ENCODE results near the gene CFAP97D2. TPM values are rescaled to one million over a fixed set of nuclear protein-coding genes. Genes with fewer than 3 reads are reported as not detected.
"Not testable (repeated sequence)": the region's sequence is repeated elsewhere in the genome, so short reads cannot be mapped to it uniquely, and the experiment has no call there.

CFAP97D2 gene
- total RNA-seq, 4 donors from 2014 or later = not detected

GRCh38 chr13:114194853-114195252, 15.8 kb downstream of the CFAP97D2 start:
- ATAC-seq (ENCODE audit: low FRiP score) (no peak), DNase-seq (ENCODE audit: low spot score) (no peak)
- TF ChIP-seq, protein P1, sequence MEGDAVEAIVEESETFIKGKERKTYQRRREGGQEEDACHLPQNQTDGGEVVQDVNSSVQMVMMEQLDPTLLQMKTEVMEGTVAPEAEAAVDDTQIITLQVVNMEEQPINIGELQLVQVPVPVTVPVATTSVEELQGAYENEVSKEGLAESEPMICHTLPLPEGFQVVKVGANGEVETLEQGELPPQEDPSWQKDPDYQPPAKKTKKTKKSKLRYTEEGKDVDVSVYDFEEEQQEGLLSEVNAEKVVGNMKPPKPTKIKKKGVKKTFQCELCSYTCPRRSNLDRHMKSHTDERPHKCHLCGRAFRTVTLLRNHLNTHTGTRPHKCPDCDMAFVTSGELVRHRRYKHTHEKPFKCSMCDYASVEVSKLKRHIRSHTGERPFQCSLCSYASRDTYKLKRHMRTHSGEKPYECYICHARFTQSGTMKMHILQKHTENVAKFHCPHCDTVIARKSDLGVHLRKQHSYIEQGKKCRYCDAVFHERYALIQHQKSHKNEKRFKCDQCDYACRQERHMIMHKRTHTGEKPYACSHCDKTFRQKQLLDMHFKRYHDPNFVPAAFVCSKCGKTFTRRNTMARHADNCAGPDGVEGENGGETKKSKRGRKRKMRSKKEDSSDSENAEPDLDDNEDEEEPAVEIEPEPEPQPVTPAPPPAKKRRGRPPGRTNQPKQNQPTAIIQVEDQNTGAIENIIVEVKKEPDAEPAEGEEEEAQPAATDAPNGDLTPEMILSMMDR (IDR thresholded peaks at IDR 0.05) = no peak

- ATAC-seq (ENCODE audit: low FRiP score) (no peak), DNase-seq (ENCODE audit: low spot score) (no peak)
- TF ChIP-seq, protein P1 (IDR thresholded peaks at IDR 0.05) = no peak
These were observed 17.6 kb downstream of the CFAP97D2 start for GRCh38 chr13:114196629-114197028.

DNA sequence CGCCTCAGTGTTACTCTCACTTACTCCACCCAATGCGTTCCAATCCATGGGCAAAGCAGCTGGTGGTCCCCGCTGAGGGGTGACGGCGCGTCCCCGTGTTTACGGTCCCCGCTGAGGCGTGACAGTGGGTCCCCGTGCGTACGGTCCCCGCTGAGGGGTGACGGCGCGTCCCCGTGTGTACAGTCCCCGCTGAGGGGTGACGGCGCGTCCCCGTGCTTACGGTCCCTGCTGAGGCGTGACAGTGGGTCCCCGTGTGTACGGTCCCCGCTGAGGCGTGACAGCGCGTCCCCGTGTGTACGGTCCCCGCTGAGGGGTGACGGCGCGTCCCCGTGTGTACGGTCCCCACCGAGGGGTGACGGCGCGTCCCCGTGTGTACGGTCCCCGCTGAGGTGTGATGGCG, 19.5 kb downstream of the CFAP97D2 start:
- DNase-seq (ENCODE audit: low spot score) (no peak), ATAC-seq (ENCODE audit: low FRiP score) (no peak)
- TF ChIP-seq, protein P1 (IDR thresholded peaks at IDR 0.05) = no peak

DNA sequence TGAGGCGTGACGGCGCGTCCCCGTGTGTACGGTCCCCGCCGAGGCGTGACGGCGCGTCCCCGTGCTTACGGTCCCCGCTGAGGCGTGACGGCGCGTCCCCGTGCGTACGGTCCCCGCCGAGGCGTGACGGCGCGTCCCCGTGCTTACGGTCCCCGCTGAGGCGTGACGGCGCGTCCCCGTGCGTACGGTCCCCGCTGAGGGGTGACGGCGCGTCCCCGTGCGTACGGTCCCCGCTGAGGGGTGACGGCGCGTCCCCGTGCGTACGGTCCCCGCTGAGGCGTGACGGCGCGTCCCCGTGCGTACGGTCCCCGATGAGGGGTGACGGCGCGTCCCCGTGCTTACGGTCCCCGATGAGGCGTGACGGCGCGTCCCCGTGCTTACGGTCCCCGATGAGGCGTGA, 20.5 kb downstream of the CFAP97D2 start:
- ATAC-seq (ENCODE audit: low FRiP score); DNase-seq (ENCODE audit: low spot score): not testable (repeated sequence)

DNA sequence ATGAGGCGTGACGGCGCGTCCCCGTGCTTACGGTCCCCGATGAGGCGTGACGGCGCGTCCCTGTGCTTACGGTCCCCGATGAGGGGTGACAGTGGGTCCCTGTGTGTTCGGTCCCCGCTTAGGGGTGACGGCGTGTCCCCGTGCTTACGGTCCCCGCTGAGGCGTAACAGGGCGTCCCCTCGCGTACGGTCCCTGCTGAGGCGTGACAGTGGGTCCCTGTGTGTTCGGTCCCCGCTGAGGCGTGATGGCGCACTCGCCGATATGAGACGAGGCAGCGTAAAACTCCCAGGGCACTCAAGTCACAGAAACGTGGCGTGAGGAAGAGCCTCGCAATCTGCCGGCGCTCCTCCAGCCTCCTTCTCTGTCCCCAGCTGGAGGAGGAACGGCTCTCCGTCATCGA, 20.9 kb downstream of the CFAP97D2 start:
- no peak for ATAC-seq (ENCODE audit: low FRiP score)
- TF ChIP-seq, protein P1 (IDR thresholded peaks at IDR 0.05) = no peak
- DNase-seq (ENCODE audit: low spot score) = no peak

DNA sequence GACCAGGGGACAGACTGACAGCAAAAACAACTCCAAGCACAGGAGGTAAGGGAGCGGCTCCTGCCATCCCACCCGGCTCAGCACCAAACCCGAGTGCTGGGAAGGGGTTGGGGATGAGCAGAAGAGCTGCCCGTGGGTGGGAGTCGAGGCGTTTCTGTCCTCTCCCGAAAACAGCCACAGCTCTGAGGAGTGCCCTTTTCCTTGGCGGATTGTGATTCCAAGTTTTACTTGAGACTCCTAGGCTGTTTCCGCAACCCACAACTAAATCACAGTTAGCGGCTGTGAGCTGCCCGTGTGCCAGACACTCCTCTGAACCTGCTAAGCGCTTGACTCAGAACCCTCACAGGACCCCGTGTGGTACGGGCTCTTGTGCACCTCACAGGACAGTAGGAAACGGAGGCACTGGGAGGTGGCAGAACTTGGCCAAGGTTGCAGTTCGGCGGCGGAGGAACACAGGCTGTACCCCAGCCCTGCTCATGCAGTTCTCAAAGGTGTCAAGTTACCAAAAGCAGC, 21.4 kb downstream of the CFAP97D2 start:
- TF ChIP-seq, protein P1 (IDR thresholded peaks at IDR 0.05) = no peak
- DNase-seq (ENCODE audit: low spot score) = no peak
- no peak for ATAC-seq (ENCODE audit: low FRiP score)

DNA sequence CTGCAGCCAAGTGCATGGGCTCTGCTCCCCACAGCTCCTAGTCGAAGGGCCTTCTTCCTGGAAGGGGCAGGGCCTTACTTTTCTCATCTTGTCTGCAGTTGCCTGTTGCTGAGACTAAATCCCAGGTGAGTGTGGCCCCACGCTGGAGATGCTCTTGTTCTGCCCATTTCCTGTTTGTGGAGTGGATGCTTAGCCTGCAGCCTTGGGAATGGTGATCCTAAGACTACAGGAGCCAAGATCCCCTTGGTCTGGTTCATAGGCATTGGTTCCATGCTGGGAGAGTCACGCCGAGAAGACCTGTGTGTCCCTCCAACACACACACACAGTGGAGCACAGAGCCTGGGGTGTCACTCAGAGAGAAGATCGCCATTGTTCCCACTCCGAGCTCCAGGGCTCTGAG, 23.5 kb downstream of the CFAP97D2 start:
- TF ChIP-seq, protein P1 (IDR thresholded peaks at IDR 0.05) = no peak
- DNase-seq (ENCODE audit: low spot score) = no peak
- ATAC-seq (ENCODE audit: low FRiP score) = no peak

- ATAC-seq (ENCODE audit: low FRiP score) = no peak
- TF ChIP-seq, protein P1 (IDR thresholded peaks at IDR 0.05) = no peak
- no peak for DNase-seq (ENCODE audit: low spot score)
These were observed 24.5 kb downstream of the CFAP97D2 start for GRCh38 chr13:114203536-114203935.
